HG02884 (cell line): ENCODE measurements around the gene PRR5L.

Experiments
- ATAC-seq: cut with Tn5 transposase; IDR thresholded peaks from one replicate; pipeline ENCODE4 v1.9.1; 2021; ENCODE audit warnings: mild to moderate bottlenecking, moderate library complexity; ENCODE audit not compliant: unreplicated experiment

PRR5L gene

GRCh38 chr11:36376009-36376887 is 80.2 kb downstream of the PRR5L start:
- ATAC-seq, result no peak

DNA sequence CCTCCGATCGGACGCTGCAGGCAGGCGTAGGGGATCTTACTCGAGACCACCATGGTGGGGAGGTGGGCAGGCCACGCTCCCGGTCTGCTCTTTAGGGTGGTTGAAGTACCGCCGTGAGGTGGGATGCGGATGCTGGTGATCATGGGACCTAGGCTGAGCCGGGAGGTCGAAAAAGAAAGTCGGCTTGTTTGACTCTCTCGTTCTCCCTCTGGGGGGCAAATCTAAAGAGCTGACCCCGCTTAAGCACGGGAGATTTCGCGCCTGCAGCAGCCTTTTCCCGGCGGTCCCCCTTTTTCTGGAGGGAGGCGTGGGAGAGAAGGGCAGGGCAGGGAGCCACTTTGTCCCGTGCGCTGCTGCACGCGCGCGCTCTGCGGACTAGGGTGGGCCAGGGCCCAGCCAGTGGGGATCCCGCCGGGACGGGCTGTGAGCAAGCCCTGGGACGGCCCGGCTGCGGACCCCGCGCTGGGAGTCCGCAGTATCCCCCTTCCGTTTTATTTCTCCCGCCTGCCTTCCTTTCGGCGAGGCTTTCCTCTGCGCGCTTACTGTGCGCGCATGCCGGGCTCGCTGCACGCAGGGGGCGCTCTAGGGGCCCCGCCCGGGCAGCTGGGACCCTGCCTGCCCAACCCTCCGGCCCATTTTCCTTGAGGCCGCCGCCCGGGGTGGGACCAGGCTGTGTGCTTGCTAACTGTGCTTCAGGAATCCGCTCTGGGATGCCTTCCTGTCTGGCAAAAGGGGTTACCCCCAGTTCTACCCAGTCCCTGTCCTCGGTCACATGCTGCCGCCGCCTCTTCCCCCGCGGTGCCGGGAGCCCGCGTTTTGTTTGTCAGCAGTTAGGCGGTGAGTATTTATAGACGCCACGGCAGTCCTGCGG is 81.0 kb downstream of the PRR5L start:
- ATAC-seq, result peak; percentile 55

GRCh38 chr11:36377759-36378564 is 81.9 kb downstream of the PRR5L start:
- peak; percentile 21 for ATAC-seq

DNA sequence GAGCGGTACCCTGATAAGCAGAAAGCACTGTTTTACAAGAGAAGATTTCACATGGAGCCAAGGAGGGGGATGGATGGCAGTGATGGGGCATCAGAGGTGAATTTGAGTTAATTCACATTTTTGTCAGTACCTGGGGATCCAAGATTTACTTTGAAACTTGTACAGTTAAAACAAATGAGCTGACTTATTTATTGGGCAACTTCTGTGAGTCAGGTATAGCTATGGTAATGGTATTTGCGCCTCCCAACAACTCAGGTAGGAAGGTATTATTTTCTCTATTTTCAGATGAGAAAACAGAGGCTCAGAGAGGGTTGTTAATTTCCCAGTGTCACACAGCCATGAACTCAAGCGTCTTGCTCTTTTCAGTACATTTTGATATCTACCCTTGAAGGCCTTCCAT is 83.6 kb downstream of the PRR5L start:
- ATAC-seq, result no peak

DNA sequence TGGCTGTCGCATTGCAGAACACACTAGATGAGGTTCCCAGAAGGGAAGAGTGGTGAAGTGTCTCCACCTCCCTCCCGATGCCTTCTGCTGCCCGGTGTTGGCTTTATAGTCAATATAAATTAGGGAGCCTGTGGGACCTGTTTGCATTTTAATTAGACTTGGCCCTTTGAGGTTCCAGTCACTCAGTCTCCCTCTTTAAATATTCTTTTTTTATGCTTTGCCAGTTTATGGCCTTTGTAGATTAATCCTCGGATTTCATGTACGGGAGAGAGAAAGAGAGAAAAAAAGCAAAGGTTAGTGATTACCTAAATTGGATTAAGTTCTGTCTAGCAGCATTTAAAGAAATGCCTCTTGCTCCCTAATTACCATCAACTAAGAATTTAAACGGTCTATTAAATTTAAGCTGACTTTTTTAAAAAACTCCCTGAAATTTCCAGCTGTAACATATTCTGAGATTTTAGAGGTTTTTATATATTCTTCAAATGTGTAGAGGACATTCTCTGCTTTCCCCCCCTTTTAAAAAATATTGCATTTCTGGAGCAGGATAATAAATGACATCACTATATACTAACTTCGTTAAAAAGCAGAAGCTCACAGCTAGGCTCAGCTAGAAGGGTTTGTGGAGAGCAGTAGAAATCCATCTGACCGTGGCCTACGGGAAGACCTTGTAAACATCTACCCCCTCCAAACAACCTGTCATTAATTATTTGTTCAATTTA is 84.4 kb downstream of the PRR5L start:
- no peak for ATAC-seq

DNA sequence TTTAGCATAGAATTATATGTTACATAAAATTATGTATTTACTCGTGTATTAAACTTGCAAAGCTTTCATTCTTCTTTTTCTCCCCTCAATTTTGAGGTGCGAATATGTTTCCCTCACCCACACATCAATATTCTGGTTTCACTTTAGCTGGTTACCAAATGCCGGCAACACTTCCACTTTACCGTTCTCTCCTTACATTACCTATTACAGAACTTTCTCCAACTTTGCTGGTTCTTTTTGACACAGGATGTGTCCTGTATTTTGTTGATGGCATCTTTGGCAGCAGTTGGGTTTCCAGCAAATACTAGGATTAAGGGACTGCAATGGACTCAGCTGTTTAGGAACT is 84.9 kb downstream of the PRR5L start:
- ATAC-seq, result no peak

GRCh38 chr11:36383195-36383594 is 87.1 kb downstream of the PRR5L start:
- ATAC-seq, result no peak

DNA sequence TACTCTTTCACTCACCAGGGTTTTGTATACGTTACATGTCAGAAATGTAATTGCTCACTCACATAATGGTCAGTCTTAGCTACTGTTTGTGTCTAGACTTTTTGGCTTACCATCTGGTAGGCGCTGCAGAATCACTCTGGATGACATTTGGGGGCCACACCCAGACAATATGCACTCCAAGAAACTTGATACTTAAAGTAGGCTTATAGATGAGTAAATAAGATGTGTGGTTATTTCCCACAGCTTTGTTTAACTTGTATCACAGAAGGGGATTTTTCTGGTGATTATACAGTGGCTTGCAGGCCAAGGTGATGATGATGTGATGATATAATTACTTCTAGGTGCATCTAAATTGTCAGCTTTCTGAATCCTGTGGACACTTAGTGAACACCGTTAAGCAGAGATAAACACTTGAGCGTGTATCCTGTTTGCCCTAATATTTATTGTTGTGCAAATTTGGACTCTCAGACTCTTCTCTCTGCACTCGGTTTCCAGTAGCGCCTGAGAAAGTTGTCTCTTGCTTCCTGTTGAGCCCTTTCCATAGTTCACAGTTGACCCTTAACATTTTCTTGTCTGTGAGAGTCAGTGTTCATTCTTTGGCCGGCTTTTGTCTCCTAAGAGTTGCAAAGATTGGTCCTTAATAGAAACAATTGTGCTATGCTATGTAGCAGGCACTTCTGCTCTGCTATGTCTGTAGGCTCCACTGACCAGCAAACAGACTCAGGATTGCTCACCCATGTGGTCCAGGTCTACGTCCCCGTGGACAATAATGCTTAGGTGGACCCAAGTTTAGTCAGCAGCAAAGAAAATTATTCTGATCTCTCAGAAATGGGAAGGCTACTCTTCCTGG is 89.3 kb downstream of the PRR5L start:
- no peak for ATAC-seq

- ATAC-seq, result no peak
Measured at GRCh38 chr11:36386411-36386810, 90.3 kb downstream of the PRR5L start.

DNA sequence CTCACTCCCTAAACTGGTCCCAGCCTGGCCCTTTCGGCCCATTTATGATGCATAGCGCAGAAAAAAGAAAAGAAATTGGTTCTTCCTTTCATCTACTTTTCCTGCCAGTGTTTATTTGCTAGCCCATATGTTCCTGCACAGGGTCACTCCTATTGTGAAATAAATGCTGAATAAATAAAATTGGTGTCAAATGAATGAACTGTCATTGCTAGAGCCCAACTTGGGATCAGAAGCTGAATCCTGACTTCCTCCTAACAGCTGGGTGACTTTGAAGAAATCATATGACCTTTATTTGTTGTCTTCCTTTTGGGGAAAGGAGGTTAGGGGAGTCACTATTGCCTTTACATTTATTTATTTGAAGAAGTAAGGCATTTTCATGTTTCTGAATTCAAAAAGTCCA is 92.0 kb downstream of the PRR5L start:
- no peak for ATAC-seq

- ATAC-seq, result no peak
Measured at GRCh38 chr11:36388951-36389350, 92.9 kb downstream of the PRR5L start.

GRCh38 chr11:36389811-36390210 is 93.7 kb downstream of the PRR5L start:
- ATAC-seq, result peak; percentile 58

DNA sequence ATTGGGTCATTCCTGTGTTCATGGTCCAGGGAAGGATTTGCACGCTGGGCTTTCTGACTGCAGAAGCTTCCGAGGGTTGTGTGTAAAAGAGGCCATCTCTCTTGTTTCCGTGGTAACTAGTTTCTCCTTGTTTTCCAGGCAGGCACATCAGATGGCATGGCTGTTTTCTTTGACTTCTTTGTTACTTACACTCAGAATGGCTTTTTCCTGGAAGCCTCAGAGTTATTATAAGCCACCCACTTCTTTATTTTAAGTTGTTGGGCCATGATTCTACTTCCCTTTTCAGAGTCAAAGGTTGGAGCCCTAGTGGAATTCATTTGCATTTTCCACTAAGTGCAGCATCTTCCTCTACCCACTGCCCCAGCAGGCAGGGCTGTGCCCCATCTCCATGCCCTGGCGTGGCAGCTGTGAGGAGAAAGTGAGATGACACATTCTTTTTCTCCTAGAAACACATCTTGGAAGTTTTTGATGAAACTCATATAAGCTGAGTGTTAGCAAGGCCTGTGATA is 94.9 kb downstream of the PRR5L start:
- ATAC-seq, result no peak

DNA sequence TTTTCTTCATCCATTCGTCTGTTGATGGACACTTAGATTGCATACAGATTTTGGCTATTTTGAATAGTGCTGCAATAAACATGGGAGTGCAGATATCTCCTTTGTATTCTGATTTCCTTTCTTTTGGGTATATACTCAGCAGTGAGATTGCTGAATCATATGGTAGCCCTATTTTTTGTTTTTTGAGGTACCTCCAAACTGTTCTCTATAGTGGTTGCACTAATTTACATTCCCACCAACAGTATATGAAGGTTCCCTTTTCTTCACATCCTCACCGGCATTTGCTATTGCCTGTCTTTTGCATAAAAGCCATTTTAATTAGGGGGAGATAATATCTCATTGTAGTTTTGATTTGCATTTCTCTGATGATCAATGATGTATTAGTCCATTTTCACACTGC is 96.1 kb downstream of the PRR5L start:
- no peak for ATAC-seq

DNA sequence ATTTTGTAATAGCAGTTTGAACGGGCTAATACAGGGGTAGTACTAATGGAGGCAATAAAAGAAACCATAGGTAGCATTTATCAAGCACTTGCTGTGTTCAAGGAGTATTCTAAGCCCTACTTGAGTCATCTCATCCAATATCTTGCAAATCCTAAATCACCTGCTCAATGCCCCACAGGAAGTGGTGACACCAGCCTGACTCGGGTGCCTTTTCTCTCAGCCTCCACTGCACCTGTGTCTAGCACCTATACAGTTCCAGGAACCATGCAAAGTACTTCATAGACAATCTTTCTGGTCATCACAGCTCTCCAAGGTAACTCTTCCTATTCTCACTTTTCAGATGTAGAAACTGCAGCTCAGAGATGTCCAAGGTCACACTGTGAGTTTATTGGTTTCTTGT is 98.0 kb downstream of the PRR5L start:
- ATAC-seq, result no peak

- ATAC-seq, result no peak
Measured at GRCh38 chr11:36394926-36395325, 98.8 kb downstream of the PRR5L start.

DNA sequence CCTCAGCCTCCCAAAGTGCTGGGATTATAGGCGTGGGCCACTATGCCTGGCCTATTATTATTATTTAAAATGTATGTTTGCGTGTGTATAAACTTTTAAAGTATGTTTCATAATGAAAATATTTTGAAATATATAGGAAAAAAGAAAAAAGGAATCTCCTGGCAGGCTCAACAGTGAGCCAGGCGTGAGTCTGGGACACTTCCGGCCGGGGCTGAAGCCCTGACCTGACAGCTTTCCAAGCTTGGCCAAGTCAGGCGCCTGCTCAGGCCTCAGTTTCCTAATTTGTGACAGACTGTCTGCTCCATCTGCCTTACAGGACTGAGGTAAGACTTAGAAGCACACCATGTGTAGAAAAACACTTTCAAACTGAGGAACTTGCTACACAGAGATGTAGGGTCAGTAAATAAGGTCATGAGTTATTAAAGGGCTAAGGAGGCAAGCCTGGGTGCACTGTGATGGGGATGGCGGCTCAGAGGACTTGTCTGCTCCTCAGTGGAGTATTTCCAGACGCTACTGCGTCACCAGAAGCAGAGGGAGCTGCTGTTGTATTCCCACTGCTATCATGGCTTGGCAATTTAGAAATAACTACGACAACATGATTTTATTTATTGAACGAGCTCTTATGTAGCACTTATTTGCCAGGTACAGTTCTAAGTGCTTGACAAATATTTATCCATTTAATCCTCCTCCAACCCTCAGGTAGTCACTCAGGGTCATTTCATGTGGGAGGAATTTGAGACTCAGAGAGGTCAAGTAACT is 100.1 kb downstream of the PRR5L start:
- ATAC-seq, result no peak

DNA sequence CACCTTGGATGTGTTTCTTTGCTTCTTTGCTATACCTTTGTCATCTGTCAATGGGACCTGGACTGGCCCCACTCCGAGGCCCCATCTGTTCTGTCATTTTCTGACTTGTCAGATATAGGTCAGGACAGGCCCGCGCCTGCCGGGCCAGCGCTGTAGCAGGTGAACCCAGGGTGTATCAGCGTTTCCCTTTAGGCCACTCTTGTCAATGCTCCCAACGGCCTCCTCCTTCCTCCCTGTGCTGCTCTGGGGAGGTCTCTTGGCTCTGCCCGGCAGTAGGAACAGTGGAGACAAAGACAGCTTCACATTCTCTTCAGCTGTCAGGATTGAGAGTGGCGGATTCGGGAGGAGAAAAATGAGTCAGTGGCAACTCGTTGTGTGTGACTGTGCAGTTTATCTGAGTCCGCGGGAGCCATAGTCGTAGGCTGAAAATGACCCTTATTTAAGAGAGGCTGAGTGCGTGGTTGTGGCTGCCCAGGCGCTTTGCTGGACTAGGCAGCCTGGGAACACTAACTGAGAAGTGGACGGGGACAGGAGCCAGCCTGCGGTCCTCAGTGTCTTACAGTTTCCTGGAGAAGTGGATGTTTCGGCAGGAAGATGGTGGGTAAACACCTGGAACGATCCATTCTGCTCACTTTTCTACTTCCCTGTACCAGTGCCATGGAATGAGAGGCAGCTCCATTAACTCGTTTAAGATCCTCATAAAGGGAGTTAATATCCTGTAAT is 102.3 kb downstream of the PRR5L start:
- no peak for ATAC-seq
